ENCODE measurements around the gene PSD2.
A peak's percentile ranks its signal among the peaks of the same experiment; 100 is the strongest.

The PSD2 gene

GRCh38 chr5:139893873-139894272 is 98.3 kb downstream of the PSD2 start:
- peaks cover 34% of the 10 kb centered on the region for H3K4me1 ChIP-seq (ENCODE audit: insufficient read depth, low read length)
- H3K9me3 ChIP-seq (ENCODE audit: low read length): no peaks in the 10 kb centered on the region
- H3K9ac ChIP-seq (ENCODE audit: low read length): no peak overlapping the region
- no peaks in the 10 kb centered on the region for H3K36me3 ChIP-seq (ENCODE audit: insufficient read depth, low read length)
- no peak overlapping the region for H3K4me3 ChIP-seq (ENCODE audit: low read depth in 1 of 2, low read length in 2 of 2)
- peak overlapping the region; percentile 10 for H3K27ac ChIP-seq (ENCODE audit: low read depth, low read length)
- no peaks in the 10 kb centered on the region for H3K27me3 ChIP-seq (ENCODE audit: control insufficient read depth in 1 of 2, insufficient read depth in 2 of 2, low read length in 2 of 2)

Measured in muscle layer of colon (tissue), 2 donors.